Small intestine (tissue), 7 donors: ENCODE data around the gene ELF4. TPM values are rescaled to one million over a fixed set of nuclear protein-coding genes. Genes with fewer than 3 reads are reported as not detected.

ENCODE experiments used
- DNase-seq, 2 donors: peaks; one replicate each; pipeline versions ENCODE4 v3.0.0 to v3.0.0-alpha.2; 2013
- FAIRE-seq: peaks from 2 replicates; lab custom pipeline; 2012; peaks lifted over from hg19 to GRCh38; lab: Jason Lieb, UNC
- H3K27ac ChIP-seq, 3 donors: one replicate each; pipeline ENCODE4 v1.5.1; 2013; ENCODE audit warnings: low read length in 2 of 3, mild to moderate bottlenecking in 2 of 3, control low read depth in 1 of 3, inconsistent platforms in 1 of 3, low read depth in 1 of 3, moderate library complexity in 1 of 3
- H3K27me3 ChIP-seq, 3 donors: one replicate each; pipeline ENCODE4 v1.6.1; 2013; ENCODE audit warnings: low read length in 3 of 3, inconsistent platforms in 1 of 3; ENCODE audit not compliant: control insufficient read depth in 3 of 3, insufficient read depth in 3 of 3
- H3K36me3 ChIP-seq, 3 donors: one replicate each; pipeline ENCODE4 v1.6.1; 2013; ENCODE audit warnings: low read length in 3 of 3, inconsistent platforms in 1 of 3, low read depth in 1 of 3, mild to moderate bottlenecking in 1 of 3, moderate library complexity in 1 of 3; ENCODE audit not compliant: control insufficient read depth in 3 of 3, insufficient read depth in 2 of 3
- H3K4me1 ChIP-seq, 3 donors: one replicate each; pipeline ENCODE4 v1.6.1; 2013; ENCODE audit warnings: low read length in 2 of 3, inconsistent platforms in 1 of 3, low read depth in 1 of 3, mild to moderate bottlenecking in 1 of 3, moderate library complexity in 1 of 3; ENCODE audit not compliant: control insufficient read depth in 3 of 3, insufficient read depth in 2 of 3
- H3K4me3 ChIP-seq, 3 donors: one replicate each; pipeline ENCODE4 v1.5.1; 2013; ENCODE audit warnings: low read length in 3 of 3, control low read depth in 1 of 3, inconsistent platforms in 1 of 3, low read depth in 1 of 3, mild to moderate bottlenecking in 1 of 3, moderate library complexity in 1 of 3
- H3K9me3 ChIP-seq, 2 donors: one replicate each; pipeline ENCODE4 v1.6.1; 2013; ENCODE audit warnings: low read depth in 1 of 2, low read length in 1 of 2; ENCODE audit not compliant: control insufficient read depth in 2 of 2, insufficient read depth in 1 of 2
- WGBS, 3 donors: extraction: QIAGEN DNeasy Blood & Tissue Kit; methylation state at CpG; one replicate each; pipeline ENCODE4 v1.1.7; 2013; 5-methylcytosine and 5-hydroxymethylcytosine counted together
- polyA plus RNA-seq, 4 donors: library from polyadenylated mRNA; stranded (reverse) in 3 of 4; unstranded in 1 of 4; fragments of 200-250 nt in 3 of 4; fragments of 120-200 nt in 1 of 4; gene quantifications; one replicate each; pipeline versions ENCODE4 v1.2.1 to v1.2.3, GENCODE V29; 2013
- donor health status: healthy with polysubstance abuse.
- donor health status: control.
- donor health status: control.
- donor health status: Bipolar disorder and iron deficiency.
- donor health status: healthy.

ELF4 gene
- polyA plus RNA-seq, 4 donors: 10.4 to 45.4 (median 13.7) TPM

GRCh38 chrX:130079824-130080406 lies 30.4 kb downstream of the ELF4 start:
- peaks cover 0 to 14% (median 3%) of the 10 kb centered on the region in 3 donors for H3K4me1 ChIP-seq
- H3K36me3 ChIP-seq: peaks cover 0 to 52% (median 2%) of the 10 kb centered on the region in 3 donors
- peak; percentile 72 to 75 for DNase-seq
- no peak for FAIRE-seq
- H3K27me3 ChIP-seq: no peaks in the 10 kb centered on the region
- 44 to 64% (median 44%) methylated on average over 6 to 9 of the region's 9 CpGs for WGBS, 3 donors
- H3K27ac ChIP-seq: no peak overlapping the region
- H3K9me3 ChIP-seq: no peaks in the 10 kb centered on the region
- H3K4me3 ChIP-seq: no peak overlapping the region

GRCh38 chrX:130075777-130076176 lies 34.5 kb downstream of the ELF4 start:
- no peaks in the 10 kb centered on the region for H3K9me3 ChIP-seq
- 77 to 80% (median 78%) methylated on average over 4 of the region's 4 CpGs for WGBS, 3 donors
- peaks cover 3 to 57% (median 3%) of the 10 kb centered on the region in 3 donors for H3K36me3 ChIP-seq
- FAIRE-seq: no peak
- H3K27ac ChIP-seq: no peak overlapping the region
- no peak overlapping the region for H3K4me3 ChIP-seq
- peaks cover 0 to 17% (median 2%) of the 10 kb centered on the region in 3 donors for H3K4me1 ChIP-seq
- no peak for DNase-seq
- no peaks in the 10 kb centered on the region for H3K27me3 ChIP-seq

- Histone ChIP-seq H3K27me3 (no peaks in the 10 kb centered on the region), H3K4me3 (no peak overlapping the region), H3K36me3 (peaks cover 2 to 69% (median 6%) of the 10 kb centered on the region in 3 donors), H3K27ac (peak overlapping the region; percentile 17 to 84 (median 44)), H3K9me3 (no peaks in the 10 kb centered on the region), H3K4me1 (peaks cover 0 to 30% (median 2%) of the 10 kb centered on the region in 3 donors)
- FAIRE-seq: no peak
- no peak for DNase-seq
- WGBS, 3 donors: 30 to 60% (median 38%) methylated on average over 10 of the region's 10 CpGs
Measured at GRCh38 chrX:130072345-130072740, 38.0 kb downstream of the ELF4 start.

- H3K4me3 ChIP-seq: no peak overlapping the region
- no peaks in the 10 kb centered on the region for H3K27me3 ChIP-seq
- H3K4me1 ChIP-seq: peaks cover 0 to 30% (median 2%) of the 10 kb centered on the region in 3 donors
- H3K9me3 ChIP-seq: no peaks in the 10 kb centered on the region
- WGBS, 3 donors: 24 to 61% (median 26%) methylated on average over 16 to 18 of the region's 18 CpGs
- FAIRE-seq (no peak), DNase-seq (peak; percentile 88 to 90)
- peaks cover 2 to 72% (median 6%) of the 10 kb centered on the region in 3 donors for H3K36me3 ChIP-seq
- peak overlapping the region; percentile 44 to 84 (median 45) for H3K27ac ChIP-seq
Measured at GRCh38 chrX:130071611-130072344, 38.5 kb downstream of the ELF4 start.

- WGBS, 3 donors: 87 to 88% (median 88%) methylated on average over 12 to 15 of the region's 15 CpGs
- no peak for FAIRE-seq
- peaks cover 2 to 65% (median 9%) of the 10 kb centered on the region in 3 donors for H3K36me3 ChIP-seq
Measured at GRCh38 chrX:130066975-130067615, 43.2 kb downstream of the ELF4 start.

GRCh38 chrX:130060122-130061069 lies 49.9 kb downstream of the ELF4 start:
- no peaks in the 10 kb centered on the region for H3K27me3 ChIP-seq
- peak; percentile 73 to 88 for DNase-seq
- peak overlapping the region; percentile 45 to 61 (median 52) for H3K4me3 ChIP-seq
- FAIRE-seq: no peak
- H3K36me3 ChIP-seq: peaks cover 3 to 25% (median 3%) of the 10 kb centered on the region in 3 donors
- no peaks in the 10 kb centered on the region for H3K9me3 ChIP-seq
- H3K27ac ChIP-seq: peak overlapping the region; percentile 44 to 83 (median 74)
- WGBS, 3 donors: 1 to 33% (median 2%) methylated on average over 38 to 87 of the region's 87 CpGs
- H3K4me1 ChIP-seq: peaks cover 0 to 16% (median 0%) of the 10 kb centered on the region in 3 donors

More at GRCh38 chrX:130066975-130067615, 43.2 kb downstream of the ELF4 start:
- Histone ChIP-seq H3K4me3 (no peak overlapping the region), H3K9me3 (no peaks in the 10 kb centered on the region), H3K4me1 (peaks cover 0 to 21% (median 2%) of the 10 kb centered on the region in 3 donors), H3K27me3 (no peaks in the 10 kb centered on the region), H3K27ac (no peak overlapping the region)
- no peak for DNase-seq

GRCh38 chrX:130058652-130059051 lies 51.6 kb downstream of the ELF4 start:
- no peaks in the 10 kb centered on the region for H3K9me3 ChIP-seq
- no peak for DNase-seq
- 73 to 94% (median 76%) methylated on average over 6 to 7 of the region's 7 CpGs for WGBS, 3 donors
- peaks cover 0 to 20% (median 3%) of the 10 kb centered on the region in 3 donors for H3K36me3 ChIP-seq
- H3K27me3 ChIP-seq: no peaks in the 10 kb centered on the region
- no peak overlapping the region for H3K4me3 ChIP-seq
- peaks cover 0 to 16% (median 0%) of the 10 kb centered on the region in 3 donors for H3K4me1 ChIP-seq
- no peak overlapping the region for H3K27ac ChIP-seq
- no peak for FAIRE-seq
